A549 (cell line): ENCODE measurements around the gene CLMN.

Experiments used
- CHD2 ChIP-seq: fragments of 150-350 bp; IDR thresholded peaks from 2 replicates; pipeline ENCODE4 v1.6.1; 2014; ENCODE audit warnings: low read length; ENCODE audit not compliant: partially characterized antibody
- CHD4 ChIP-seq: fragments of 200-600 bp; sonication (generic); IDR thresholded peaks from 2 replicates; pipeline ENCODE4 v1.6.1; 2016; ENCODE audit warnings: antibody characterized with exemption, mild to moderate bottlenecking, borderline replicate concordance
- CTCF ChIP-seq: fragments of >200 bp; sonication (Bioruptor Twin); formaldehyde crosslinking; IDR thresholded peaks from 3 replicates; pipeline ENCODE4 v1.5.1; 2016
- EHMT2 ChIP-seq: fragments of 200-600 bp; sonication (generic); IDR thresholded peaks from 2 replicates; pipeline ENCODE4 v1.6.1; 2016; ENCODE audit warnings: antibody characterized with exemption, low read depth, mild to moderate bottlenecking, moderate library complexity
- ELK1 ChIP-seq: fragments of 150-350 bp; IDR thresholded peaks from 2 replicates; pipeline ENCODE4 v1.6.1; 2014; ENCODE audit warnings: low read depth, mild to moderate bottlenecking, low read length
- EP300 ChIP-seq, 2 experiments: fragments of >200 bp; sonication (Bioruptor Twin); formaldehyde crosslinking; IDR thresholded peaks; 2 replicates in 1 of 2; 3 replicates in 1 of 2; pipeline ENCODE4 v1.6.1; 2016 to 2017
- FOSB ChIP-seq: fragments of 250-450 bp; sonication (Bioruptor Pico); IDR thresholded peaks from 2 replicates; pipeline ENCODE4 v1.5.0; 2020; ENCODE audit warnings: mild to moderate bottlenecking, moderate library complexity
- JUN ChIP-seq, 2 experiments: fragments of >200 bp; sonication (Bioruptor Twin); formaldehyde crosslinking; IDR thresholded peaks; 2 replicates in 1 of 2; 3 replicates in 1 of 2; pipeline ENCODE4 v1.6.1; 2016 to 2017
- KDM5A ChIP-seq: fragments of 200-600 bp; sonication (generic); IDR thresholded peaks from 2 replicates; pipeline ENCODE4 v1.6.1; 2016; ENCODE audit warnings: antibody characterized with exemption, mild to moderate bottlenecking
- NR3C1 ChIP-seq: fragments of >200 bp; sonication (Bioruptor Twin); formaldehyde crosslinking; IDR thresholded peaks from 3 replicates; pipeline ENCODE4 v1.6.1; 2017
- USF2 ChIP-seq: fragments of 450-650 bp; IDR thresholded peaks from 2 replicates; pipeline ENCODE4 v1.6.1; 2014; ENCODE audit warnings: antibody characterized with exemption
- ZFP36 ChIP-seq: fragments of 450-650 bp; IDR thresholded peaks from 2 replicates; pipeline ENCODE4 v1.6.1; 2014; ENCODE audit warnings: borderline replicate concordance; ENCODE audit not compliant: partially characterized antibody
- TF ChIP-seq, protein P1 (sequence below): IDR thresholded peaks from 2 replicates; pipeline ENCODE4 v1.6.1; 2012; ENCODE audit warnings: low read depth, borderline replicate concordance

DNA sequence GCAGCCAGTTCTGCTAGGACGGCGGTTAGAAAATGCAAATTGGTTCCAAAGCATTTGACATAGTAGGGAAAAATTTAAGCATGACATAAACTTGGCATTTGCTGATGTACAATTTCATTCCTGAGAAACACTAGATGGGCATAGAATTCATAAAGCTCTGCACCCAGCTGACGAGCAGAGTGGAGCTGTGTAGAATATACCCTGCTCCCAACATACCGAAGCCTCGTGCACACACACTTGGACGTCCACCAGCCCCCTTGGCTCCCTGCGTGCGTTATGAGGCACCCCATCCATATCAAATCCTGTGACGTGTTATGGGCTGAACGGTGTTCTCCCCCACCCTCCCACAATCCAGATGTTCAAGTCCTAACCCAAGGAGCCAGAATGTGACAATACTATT is 65.4 kb downstream of the CLMN start:
- TF ChIP-seq CTCF (no peak), KDM5A (no peak), JUN (IDR thresholded peaks at IDR 0.05) (no peak), CHD2 (no peak), EHMT2 (no peak), ELK1 (no peak), EP300 (IDR thresholded peaks at IDR 0.05) (no peak), FOSB (CRISPR knock-in tag) (no peak), CHD4 (no peak), USF2 (no peak), NR3C1 (no peak), ZFP36 (no peak)
- TF ChIP-seq, protein P1, sequence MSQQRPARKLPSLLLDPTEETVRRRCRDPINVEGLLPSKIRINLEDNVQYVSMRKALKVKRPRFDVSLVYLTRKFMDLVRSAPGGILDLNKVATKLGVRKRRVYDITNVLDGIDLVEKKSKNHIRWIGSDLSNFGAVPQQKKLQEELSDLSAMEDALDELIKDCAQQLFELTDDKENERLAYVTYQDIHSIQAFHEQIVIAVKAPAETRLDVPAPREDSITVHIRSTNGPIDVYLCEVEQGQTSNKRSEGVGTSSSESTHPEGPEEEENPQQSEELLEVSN: no peak
